ENCODE measurements around the gene CACNA2D2. TPM values are rescaled to one million over a fixed set of nuclear protein-coding genes. Genes with fewer than 3 reads are reported as not detected.

Gene CACNA2D2
- total RNA-seq, 1 donor from 2014 or later = 1.8 TPM

DNA sequence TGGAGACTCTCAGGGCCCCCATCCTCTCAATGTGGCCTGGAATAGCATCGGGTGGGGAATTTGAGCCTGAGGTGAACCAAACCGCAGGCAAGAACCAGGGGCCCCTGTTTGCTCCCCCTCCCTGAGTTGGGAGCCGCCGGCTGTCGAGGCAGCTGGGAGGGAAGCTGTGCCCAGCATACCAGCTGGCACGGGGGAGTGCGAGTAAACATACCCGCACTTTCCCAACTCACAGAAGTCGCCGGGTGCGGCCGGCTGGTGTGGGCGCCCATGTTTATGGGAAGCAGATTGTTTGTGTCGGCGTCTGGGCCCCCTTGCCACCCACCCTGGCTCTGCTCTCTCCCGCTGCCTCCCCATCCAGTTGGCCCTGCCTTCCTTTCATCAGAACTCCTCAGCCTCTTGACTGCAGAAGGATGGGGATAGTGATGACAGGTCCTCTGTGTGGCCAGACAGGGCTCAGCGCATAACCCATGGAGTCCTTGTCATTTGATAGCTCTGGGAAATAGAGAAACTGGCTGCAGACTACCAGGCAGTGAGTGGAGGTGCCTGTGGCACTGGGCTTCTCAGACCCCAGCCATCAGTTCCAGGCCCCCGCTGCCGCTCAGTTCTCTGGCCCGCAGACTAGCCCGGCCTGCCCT lies 60.4 kb downstream of the CACNA2D2 start:
- no peak for DNase-seq (ENCODE audit: low spot score)
- intact Hi-C loops (cut with DNase I) = no loop called here
- no peak for ATAC-seq

DNA sequence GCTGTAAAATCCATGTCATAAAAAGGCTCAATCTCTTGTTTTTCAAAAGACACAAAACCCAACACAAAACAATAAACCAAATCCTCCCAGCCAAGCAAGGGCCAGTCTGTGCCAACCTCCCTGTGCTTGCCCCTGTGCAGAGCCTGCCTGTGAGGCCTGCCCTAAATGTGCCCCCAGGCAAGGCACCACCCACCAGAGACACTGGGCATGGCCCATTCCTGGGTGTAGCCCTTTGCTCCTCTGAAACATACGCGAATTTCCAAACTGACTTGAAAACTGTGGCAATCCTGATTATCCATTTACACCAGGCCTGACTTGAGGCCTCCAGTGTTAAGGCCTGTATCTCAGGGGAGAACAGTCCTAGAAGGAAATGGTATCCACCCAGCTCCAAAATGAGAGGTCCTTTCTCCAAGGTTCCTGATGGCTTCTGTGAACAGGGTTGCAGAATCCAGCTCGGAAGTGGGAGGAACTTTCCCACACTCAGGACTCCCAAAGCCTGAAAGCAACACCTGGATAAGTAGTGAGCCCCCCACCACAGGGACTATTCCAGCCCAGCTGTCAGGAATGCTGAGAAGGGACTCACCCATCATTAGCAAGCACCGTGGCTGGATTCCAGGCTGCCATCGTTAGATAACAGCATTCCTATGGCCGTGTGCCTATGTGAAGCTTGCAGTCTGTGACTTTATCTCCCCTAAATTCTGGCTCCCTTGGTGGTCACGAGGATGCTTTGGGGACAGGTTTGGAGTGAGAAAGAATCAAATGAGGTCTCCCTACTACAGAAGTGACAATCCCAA lies 61.8 kb downstream of the CACNA2D2 start:
- intact Hi-C loops (cut with DNase I) = no loop called here
- ATAC-seq (no peak), DNase-seq (ENCODE audit: low spot score) (no peak)

GRCh38 chr3:50436114-50436674 lies 67.2 kb downstream of the CACNA2D2 start:
- intact Hi-C loops (cut with DNase I) = loop anchor here (5.0 kb wide), 1 partner anchor 106 kb away; no protein-coding TSS in a partner anchor
- DNase-seq (ENCODE audit: low spot score) (peak; percentile 74), ATAC-seq (peak; percentile 80)

GRCh38 chr3:50435371-50436113 lies 67.9 kb downstream of the CACNA2D2 start:
- ATAC-seq = peak; percentile 4
- intact Hi-C loops (cut with DNase I) = loop anchor here (5.0 kb wide), 1 partner anchor 107 kb away; no protein-coding TSS in a partner anchor
- DNase-seq (ENCODE audit: low spot score) = no peak

DNA sequence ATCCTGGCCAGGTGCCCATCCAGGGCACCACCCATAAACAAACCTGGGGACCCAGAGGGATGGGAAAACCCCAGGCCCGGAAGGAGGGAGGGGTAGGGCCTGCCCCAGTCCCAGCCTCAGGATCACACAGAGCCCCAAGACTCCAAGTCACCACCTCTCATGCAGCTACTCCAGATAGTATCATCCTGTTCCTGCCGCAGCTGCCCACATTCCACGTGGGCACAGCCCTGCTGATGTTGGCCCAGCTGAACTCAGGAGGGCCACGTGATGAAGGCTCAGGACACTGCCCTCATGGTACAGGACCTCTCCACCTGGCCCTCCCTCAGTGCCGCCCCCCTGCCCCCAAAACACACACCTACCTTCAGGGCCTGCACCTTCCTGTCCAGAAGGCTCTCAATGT lies 69.5 kb downstream of the CACNA2D2 start:
- ATAC-seq (no peak), DNase-seq (ENCODE audit: low spot score) (no peak)
- intact Hi-C loops (cut with DNase I) = no loop called here

DNA sequence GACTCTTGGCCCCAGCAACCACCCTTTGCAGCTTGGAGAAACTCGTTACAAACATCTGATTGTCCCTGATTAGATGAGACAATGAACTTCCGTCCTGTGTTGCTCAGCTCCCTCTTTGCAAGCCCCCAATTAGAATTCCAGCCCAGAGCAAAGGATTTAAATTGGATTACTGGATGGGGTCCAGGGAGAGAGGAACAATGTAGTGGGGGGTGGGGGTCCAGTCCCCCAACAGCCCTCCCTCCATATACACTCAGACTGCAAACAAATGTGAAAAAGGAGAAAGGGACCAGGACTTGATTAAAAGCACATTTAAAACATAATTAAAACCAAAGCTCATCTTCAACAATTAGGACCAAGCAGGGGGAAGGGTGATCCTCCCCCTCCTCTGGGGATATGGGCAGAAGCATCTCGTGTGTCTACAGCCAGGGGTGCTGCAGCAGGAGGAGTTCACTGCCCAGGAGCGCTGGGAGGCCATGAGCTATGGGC lies 72.4 kb downstream of the CACNA2D2 start:
- no peak for ATAC-seq
- no peak for DNase-seq (ENCODE audit: low spot score)
- intact Hi-C loops (cut with DNase I) = no loop called here

- intact Hi-C loops (cut with DNase I) = no loop called here
- DNase-seq (ENCODE audit: low spot score) (no peak), ATAC-seq (no peak)
Measured at GRCh38 chr3:50430191-50430590, 73.2 kb downstream of the CACNA2D2 start.

GRCh38 chr3:50428007-50428633 lies 75.3 kb downstream of the CACNA2D2 start:
- DNase-seq (ENCODE audit: low spot score) (no peak), ATAC-seq (no peak)
- intact Hi-C loops (cut with DNase I) = no loop called here

- intact Hi-C loops (cut with DNase I) = no loop called here
- no peak for DNase-seq (ENCODE audit: low spot score)
- ATAC-seq = no peak
Measured at GRCh38 chr3:50427217-50427616, 76.2 kb downstream of the CACNA2D2 start.

DNA sequence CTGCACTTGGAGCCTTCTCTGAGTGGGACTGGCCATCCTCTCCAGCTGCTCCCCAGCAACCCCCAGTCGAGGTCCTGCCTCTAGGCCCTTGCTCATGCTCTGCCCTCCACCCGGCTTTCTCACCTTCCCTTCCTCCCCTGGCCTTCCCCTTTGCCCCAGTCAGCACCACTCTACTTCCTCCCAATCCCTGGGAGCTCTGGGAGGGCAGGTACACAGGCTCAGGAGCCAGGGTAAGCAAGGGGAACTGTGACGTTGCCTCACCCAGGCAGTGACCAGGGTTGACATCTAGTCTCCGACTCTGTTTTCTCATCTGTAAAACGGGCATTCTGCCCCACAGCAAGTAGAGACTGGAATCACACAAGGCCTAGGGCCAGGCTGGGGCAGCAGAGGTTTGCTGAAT lies 77.5 kb downstream of the CACNA2D2 start:
- intact Hi-C loops (cut with DNase I) = no loop called here
- ATAC-seq (no peak), DNase-seq (ENCODE audit: low spot score) (no peak)

GRCh38 chr3:50423543-50423942 lies 79.9 kb downstream of the CACNA2D2 start:
- ATAC-seq = no peak
- intact Hi-C loops (cut with DNase I) = no loop called here
- no peak for DNase-seq (ENCODE audit: low spot score)

DNA sequence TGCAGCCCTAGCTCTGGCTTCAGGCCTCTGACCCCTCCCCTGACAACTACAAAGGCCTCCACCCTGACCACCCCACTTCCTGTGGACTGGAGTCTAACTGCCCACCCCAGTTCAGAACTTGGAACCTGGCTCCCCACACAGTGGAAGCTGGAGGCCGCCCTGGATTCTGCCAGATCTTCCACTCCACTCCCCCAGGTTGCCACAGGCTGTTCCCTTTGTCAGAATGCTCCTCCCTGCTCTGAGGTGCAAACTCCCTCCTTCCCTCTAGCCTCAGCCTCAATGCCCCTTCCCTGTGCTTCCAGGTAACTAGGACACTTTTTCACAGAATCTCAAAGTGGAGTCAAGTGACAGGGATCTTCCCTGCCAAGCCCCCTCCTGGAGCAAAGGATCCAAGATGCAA lies 81.3 kb downstream of the CACNA2D2 start:
- DNase-seq (ENCODE audit: low spot score) (no peak), ATAC-seq (no peak)

GRCh38 chr3:50419595-50420370 lies 83.7 kb downstream of the CACNA2D2 start:
- intact Hi-C loops (cut with DNase I) = no loop called here
- DNase-seq (ENCODE audit: low spot score) = no peak
- ATAC-seq = no peak

More for the DNA sequence above, 81.3 kb downstream of the CACNA2D2 start:
- intact Hi-C loops (cut with DNase I) = no loop called here

- DNase-seq (ENCODE audit: low spot score) (no peak), ATAC-seq (no peak)
- intact Hi-C loops (cut with DNase I) = no loop called here
Measured at GRCh38 chr3:50418850-50419249, 84.6 kb downstream of the CACNA2D2 start.

- no peak for ATAC-seq
- DNase-seq (ENCODE audit: low spot score) = no peak
- intact Hi-C loops (cut with DNase I) = no loop called here
Measured at GRCh38 chr3:50417637-50418033, 85.8 kb downstream of the CACNA2D2 start.

DNA sequence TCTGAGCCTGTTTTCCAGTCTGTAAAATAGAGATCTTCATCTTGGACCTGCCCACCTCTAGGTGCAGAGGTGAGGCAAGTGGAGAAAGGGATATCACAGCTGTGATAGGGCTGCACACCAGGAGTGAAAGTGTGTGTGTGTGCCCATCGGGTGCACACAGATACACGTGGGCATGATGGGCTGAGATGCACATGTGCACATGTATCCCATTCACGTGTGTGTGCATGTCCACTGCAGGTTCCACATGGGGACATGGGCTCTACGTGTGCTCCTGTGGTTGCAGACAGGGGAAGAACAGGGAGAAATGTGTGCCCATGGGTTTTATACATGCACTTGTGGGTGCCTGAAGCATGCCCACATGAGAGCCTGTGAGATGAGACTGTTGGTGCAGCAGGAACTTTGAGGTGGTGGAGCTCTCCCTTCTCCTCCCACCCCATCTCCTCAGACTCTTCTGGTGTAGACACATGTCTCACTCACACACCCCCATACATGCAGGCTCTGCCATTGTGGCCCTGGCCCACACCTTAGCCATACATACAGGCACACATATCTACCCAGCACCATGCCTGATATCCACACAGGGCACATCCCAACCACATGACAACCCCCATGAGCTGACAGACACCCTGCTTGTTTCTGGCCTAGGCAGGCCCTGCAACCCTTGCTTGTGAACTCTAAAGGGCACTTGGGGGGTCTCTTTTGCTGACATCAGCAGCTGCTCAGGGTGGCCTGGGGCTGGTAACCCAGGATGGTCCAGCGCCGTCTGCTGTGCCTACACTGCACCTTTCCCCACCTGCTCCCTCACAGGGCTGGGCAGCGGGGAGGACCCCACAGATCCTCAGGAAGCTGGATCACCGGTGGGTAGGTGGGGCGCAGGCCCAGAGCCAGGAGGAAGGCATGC lies 86.4 kb downstream of the CACNA2D2 start:
- intact Hi-C loops (cut with DNase I) = no loop called here
- ATAC-seq = no peak
- no peak for DNase-seq (ENCODE audit: low spot score)

GRCh38 chr3:50415816-50416215 lies 87.6 kb downstream of the CACNA2D2 start:
- intact Hi-C loops (cut with DNase I) = no loop called here
- no peak for DNase-seq (ENCODE audit: low spot score)
- peak; percentile 5 for ATAC-seq
